H9 (cell line): ENCODE measurements around the gene SDK1. TPM values are rescaled to one million over a fixed set of nuclear protein-coding genes. Genes with fewer than 3 reads are reported as not detected.

Source experiments
- DNase-seq: peaks from one replicate; pipeline ENCODE4 v3.0.0-alpha.2; 2017
- H2AFZ ChIP-seq: one replicate; pipeline ENCODE4 v1.6.1; 2013; ENCODE audit warnings: mild to moderate bottlenecking, low read length, control low read depth, moderate library complexity
- H2AK5ac ChIP-seq: 2 replicates; pipeline ENCODE4 v1.6.1; 2013; ENCODE audit warnings: low read length, control low read depth, mixed read lengths; ENCODE audit not compliant: insufficient read length
- H2BK120ac ChIP-seq: one replicate; pipeline ENCODE4 v1.6.1; 2013; ENCODE audit warnings: low read depth, mild to moderate bottlenecking, low read length, control low read depth, inconsistent platforms; ENCODE audit not compliant: poor library complexity, severe bottlenecking
- H2BK12ac ChIP-seq: 2 replicates; pipeline ENCODE4 v1.6.1; 2013; ENCODE audit warnings: low read length, control low read depth, mixed read lengths, low read depth; ENCODE audit not compliant: insufficient read length
- H2BK15ac ChIP-seq: 2 replicates; pipeline ENCODE4 v1.6.1; 2013; ENCODE audit warnings: low read depth, low read length, control low read depth
- H2BK20ac ChIP-seq: one replicate; pipeline ENCODE4 v1.6.1; 2013; ENCODE audit warnings: low read depth, mild to moderate bottlenecking, low read length, control low read depth, inconsistent platforms; ENCODE audit not compliant: poor library complexity, severe bottlenecking
- H2BK5ac ChIP-seq: 2 replicates; pipeline ENCODE4 v1.6.1; 2013; ENCODE audit warnings: low read length, control low read depth, mixed read lengths; ENCODE audit not compliant: insufficient read length
- H3K14ac ChIP-seq: 2 replicates; pipeline ENCODE4 v1.6.1; 2013; ENCODE audit warnings: low read length, control low read depth; ENCODE audit not compliant: insufficient read depth
- H3K18ac ChIP-seq: 2 replicates; pipeline ENCODE4 v1.6.1; 2013; ENCODE audit warnings: low read depth, mild to moderate bottlenecking, mixed read lengths, low read length, control low read depth; ENCODE audit not compliant: insufficient read length
- H3K23ac ChIP-seq: 2 replicates; pipeline ENCODE4 v1.6.1; 2013; ENCODE audit warnings: low read length, control low read depth, mixed read lengths, low read depth; ENCODE audit not compliant: insufficient read length
- H3K23me2 ChIP-seq: 2 replicates; pipeline ENCODE4 v1.6.1; 2013; ENCODE audit warnings: low read depth, mild to moderate bottlenecking, mixed read lengths, low read length, control low read depth; ENCODE audit not compliant: insufficient read length, poor library complexity, severe bottlenecking
- H3K27ac ChIP-seq: 2 replicates; pipeline ENCODE4 v1.5.1; 2013; ENCODE audit warnings: low read length, control low read depth, mixed read lengths, low read depth; ENCODE audit not compliant: insufficient read length
- H3K27me3 ChIP-seq: 2 replicates; pipeline ENCODE4 v1.6.1; 2013; ENCODE audit warnings: low read length, control low read depth, inconsistent platforms; ENCODE audit not compliant: insufficient read depth
- H3K4ac ChIP-seq: 2 replicates; pipeline ENCODE4 v1.6.1; 2013; ENCODE audit warnings: low read depth, mild to moderate bottlenecking, control low read depth, inconsistent platforms, low read length, moderate library complexity
- H3K4me1 ChIP-seq: 2 replicates; pipeline ENCODE4 v1.6.1; 2013; ENCODE audit warnings: low read length, control low read depth, inconsistent platforms; ENCODE audit not compliant: insufficient read depth
- H3K4me2 ChIP-seq: 2 replicates; pipeline ENCODE4 v1.6.1; 2013; ENCODE audit warnings: low read length, control low read depth, mixed read lengths; ENCODE audit not compliant: insufficient read length, insufficient read depth
- H3K56ac ChIP-seq: 2 replicates; pipeline ENCODE4 v1.6.1; 2013; ENCODE audit warnings: low read depth, mild to moderate bottlenecking, mixed read lengths, low read length, control low read depth; ENCODE audit not compliant: insufficient read length
- H3K79me1 ChIP-seq: 2 replicates; pipeline ENCODE4 v1.6.1; 2013; ENCODE audit warnings: low read depth, mild to moderate bottlenecking, moderate library complexity, low read length, control low read depth, inconsistent platforms; ENCODE audit not compliant: insufficient read depth, poor library complexity, severe bottlenecking
- H3K79me2 ChIP-seq: 2 replicates; pipeline ENCODE4 v1.6.1; 2013; ENCODE audit warnings: low read length, control low read depth, inconsistent platforms; ENCODE audit not compliant: insufficient read depth
- H3K9ac ChIP-seq: 2 replicates; pipeline ENCODE4 v1.6.1; 2013; ENCODE audit warnings: low read length, control low read depth, mixed read lengths; ENCODE audit not compliant: insufficient read length; ENCODE audit errors: extremely low read depth
- H3K9me3 ChIP-seq: one replicate; pipeline ENCODE4 v1.6.1; 2013; ENCODE audit warnings: low read depth, low read length, inconsistent platforms; ENCODE audit not compliant: control insufficient read depth
- H3T11ph ChIP-seq: one replicate; pipeline ENCODE4 v1.6.1; 2013; ENCODE audit warnings: mild to moderate bottlenecking, low read length, control low read depth, inconsistent platforms
- H4K20me1 ChIP-seq: one replicate; pipeline ENCODE4 v1.6.1; 2013; ENCODE audit not compliant: control insufficient read depth, insufficient read length, insufficient read depth
- H4K5ac ChIP-seq: 2 replicates; pipeline ENCODE4 v1.6.1; 2013; ENCODE audit warnings: low read depth, mild to moderate bottlenecking, mixed read lengths, low read length, control low read depth; ENCODE audit not compliant: insufficient read length
- H4K8ac ChIP-seq: replicated peaks from 2 replicates; pipeline ENCODE4 v1.6.1; 2013; ENCODE audit warnings: low read length, control low read depth, mixed read lengths, low read depth; ENCODE audit not compliant: insufficient read length
- H4K91ac ChIP-seq: 2 replicates; pipeline ENCODE4 v1.6.1; 2013; ENCODE audit warnings: low read depth, mild to moderate bottlenecking, moderate library complexity, mixed read lengths, low read length, control low read depth; ENCODE audit not compliant: insufficient read length
- H3K27ac Mint-ChIP-seq, 3 experiments: 2 replicates in 2 of 3; 3 replicates in 1 of 3; pipeline ENCODE4 v1.8.0; 2020 to 2021; ENCODE audit warnings: mixed read lengths in 3 of 3, mild to moderate bottlenecking in 1 of 3, moderate library complexity in 1 of 3
- H3K27me3 Mint-ChIP-seq: 2 replicates; pipeline ENCODE4 v1.8.0; 2021; ENCODE audit warnings: low read depth, mild to moderate bottlenecking, moderate library complexity, mixed read lengths
- H3K36me3 Mint-ChIP-seq, 3 experiments: 2 replicates in 2 of 3; 3 replicates in 1 of 3; pipeline ENCODE4 v1.8.0; 2020 to 2021; ENCODE audit warnings: low read depth in 3 of 3, mixed read lengths in 3 of 3; ENCODE audit not compliant: insufficient read depth in 1 of 3
- H3K4me1 Mint-ChIP-seq, 2 experiments: 2 replicates each; pipeline ENCODE4 v1.8.0; 2020; ENCODE audit warnings: mixed read lengths in 2 of 2
- H3K4me3 Mint-ChIP-seq, 2 experiments: 2 replicates in 1 of 2; 3 replicates in 1 of 2; pipeline ENCODE4 v1.8.0; 2020 to 2021; ENCODE audit warnings: mild to moderate bottlenecking in 2 of 2, mixed read lengths in 2 of 2, moderate library complexity in 1 of 2
- H3K9me3 Mint-ChIP-seq, 2 experiments: 2 replicates in 1 of 2; 3 replicates in 1 of 2; pipeline ENCODE4 v1.8.0; 2020; ENCODE audit warnings: mild to moderate bottlenecking in 2 of 2, mixed read lengths in 2 of 2, moderate library complexity in 1 of 2
- CTCF ChIP-seq: fragments of 200-600 bp; sonication (generic); conservative IDR thresholded peaks from 3 replicates; pipeline ENCODE4 v1.8.0; 2021; ENCODE audit warnings: antibody characterized with exemption, mild to moderate bottlenecking
- WGBS: extraction: QIAGEN DNeasy Blood & Tissue Kit; methylation state at CpG from one replicate; pipeline ENCODE4 v1.1.7; 2013; ENCODE audit warnings: missing lambda C conversion rate, low lambda C conversion rate, mixed read lengths; ENCODE audit not compliant: insufficient read length; ENCODE audit errors: extremely low coverage; 5-methylcytosine and 5-hydroxymethylcytosine counted together
- total RNA-seq: library from RNA; stranded (reverse); gene quantifications from 2 replicates; pipeline ENCODE4 v1.2.1, GENCODE V29; 2021

Gene SDK1
- total RNA-seq, 1 experiment from 2014 or later: 8.7 TPM

- Histone ChIP-seq H2BK20ac (no peak overlapping the region), H2BK12ac (no peak overlapping the region), H4K8ac (no peak overlapping the region), H4K20me1 (no peaks in the 10 kb centered on the region), H2BK5ac (no peak overlapping the region), H3K18ac (no peak overlapping the region), H3K9ac (no peak overlapping the region), H4K91ac (no peak overlapping the region), H3K9me3 (no peaks in the 10 kb centered on the region), H3T11ph (no peak overlapping the region), H3K27ac (no peak overlapping the region), H2AFZ (no peak overlapping the region), H3K23ac (no peak overlapping the region), H3K23me2 (no peaks in the 10 kb centered on the region), H2BK120ac (no peak overlapping the region), H3K56ac (no peak overlapping the region), H3K27me3 (no peaks in the 10 kb centered on the region), H3K79me1 (no peaks in the 10 kb centered on the region), H3K4me2 (no peak overlapping the region), H2BK15ac (no peak overlapping the region), H4K5ac (no peak overlapping the region), H2AK5ac (no peak overlapping the region), H3K79me2 (no peaks in the 10 kb centered on the region), H3K4me1 (peaks cover 5% of the 10 kb centered on the region; the same call in 1 of the 2 replicates), H3K4ac (no peak overlapping the region), H3K14ac (no peak overlapping the region)
- Mint-ChIP-seq H3K4me1 (peaks cover 26 to 41% of the 10 kb centered on the region in 2 experiments), H3K27me3 (no peaks in the 10 kb centered on the region), H3K27ac (no peak overlapping the region), H3K4me3 (no peak overlapping the region), H3K9me3 (peaks cover 0 to 3% of the 10 kb centered on the region in 2 experiments; a peak in 2 of 5 replicates), H3K36me3 (peaks cover 7 to 14% (median 9%) of the 10 kb centered on the region in 3 experiments; a peak in 4 of 7 replicates)
- TF ChIP-seq CTCF: no peak
- DNase-seq: no peak
- WGBS: no CpG with 5 or more reads among the region's 11 CpGs
Measured at GRCh38 chr7:4242706-4243105, 941.7 kb downstream of the SDK1 start.
